ENCODE measurements around the gene IL1RN. TPM values are rescaled to one million over a fixed set of nuclear protein-coding genes. Genes with fewer than 3 reads are reported as not detected.

IL1RN gene
- total and polyA plus RNA-seq, 2 of the 13 experiments (the other 11 are each of a cell fraction or from before 2014, with no cell fraction given) = 21.2 to 101 TPM

GRCh38 chr2:113157118-113157896, 29.9 kb downstream of the IL1RN start (continued):
- TF ChIP-seq ZNF691 (CRISPR knock-in tag; IDR thresholded peaks at IDR 0.05; ENCODE audit: borderline replicate concordance, low read depth) (0 out of 2 replicates have a peak, but pooled peaks have one; percentile 25), RNF219 (CRISPR knock-in tag; IDR thresholded peaks at IDR 0.05) (no peak), TBP (CRISPR knock-in tag; IDR thresholded peaks at IDR 0.05) (no peak), MYC (CRISPR knock-in tag; IDR thresholded peaks at IDR 0.05; ENCODE audit: borderline replicate concordance) (peak; percentile 55; the same call in 1 of the 2 replicates), MAZ (IDR thresholded peaks at IDR 0.05; ENCODE audit: borderline replicate concordance, low read depth, low read length) (no peak), MAZ (CRISPR knock-in tag; IDR thresholded peaks at IDR 0.05; ENCODE audit: low read depth) (peak; percentile 65), ZSCAN25 (CRISPR knock-in tag; IDR thresholded peaks at IDR 0.05) (no peak), HMGA1 (CRISPR knock-in tag; conservative IDR thresholded peaks at IDR 0.05) (no peak), CENPBD1 (CRISPR knock-in tag; IDR thresholded peaks at IDR 0.05; ENCODE audit: borderline replicate concordance, low read depth) (no peak), TRAFD1 (CRISPR knock-in tag; IDR thresholded peaks at IDR 0.05; ENCODE audit: borderline replicate concordance) (no peak), KLF6 (CRISPR knock-in tag; IDR thresholded peaks at IDR 0.05) (no peak), ZNF879 (CRISPR knock-in tag; IDR thresholded peaks at IDR 0.05) (peak; percentile 88; the same call in 1 of the 2 replicates), ELF1 (CRISPR knock-in tag; IDR thresholded peaks at IDR 0.05) (no peak), ZBTB46 (CRISPR knock-in tag; IDR thresholded peaks at IDR 0.05; ENCODE audit: borderline replicate concordance) (no peak), ZSCAN30 (CRISPR knock-in tag; IDR thresholded peaks at IDR 0.05) (no peak), SMYD3 (CRISPR knock-in tag; IDR thresholded peaks at IDR 0.05) (no peak), BRF2 (CRISPR knock-in tag; IDR thresholded peaks at IDR 0.05) (no peak), JDP2 (CRISPR knock-in tag; IDR thresholded peaks at IDR 0.05; ENCODE audit: borderline replicate concordance) (no peak), NPAS2 (CRISPR knock-in tag; IDR thresholded peaks at IDR 0.05; ENCODE audit: borderline replicate concordance) (no peak)
